Fibroblast of skin of left biceps (primary cell): ENCODE data around the gene USP33.
A peak's percentile ranks its signal among the peaks of the same experiment; 100 is the strongest.
"Not testable (repeated sequence)": the region's sequence is repeated elsewhere in the genome, so short reads cannot be mapped to it uniquely, and the experiment has no call there.

Experiments
- DNase-seq, 2 experiments: peaks; one replicate each; pipeline ENCODE4 v3.0.0-alpha.2; 2013; ENCODE audit warnings: low read depth in 2 of 2

Gene USP33

DNA sequence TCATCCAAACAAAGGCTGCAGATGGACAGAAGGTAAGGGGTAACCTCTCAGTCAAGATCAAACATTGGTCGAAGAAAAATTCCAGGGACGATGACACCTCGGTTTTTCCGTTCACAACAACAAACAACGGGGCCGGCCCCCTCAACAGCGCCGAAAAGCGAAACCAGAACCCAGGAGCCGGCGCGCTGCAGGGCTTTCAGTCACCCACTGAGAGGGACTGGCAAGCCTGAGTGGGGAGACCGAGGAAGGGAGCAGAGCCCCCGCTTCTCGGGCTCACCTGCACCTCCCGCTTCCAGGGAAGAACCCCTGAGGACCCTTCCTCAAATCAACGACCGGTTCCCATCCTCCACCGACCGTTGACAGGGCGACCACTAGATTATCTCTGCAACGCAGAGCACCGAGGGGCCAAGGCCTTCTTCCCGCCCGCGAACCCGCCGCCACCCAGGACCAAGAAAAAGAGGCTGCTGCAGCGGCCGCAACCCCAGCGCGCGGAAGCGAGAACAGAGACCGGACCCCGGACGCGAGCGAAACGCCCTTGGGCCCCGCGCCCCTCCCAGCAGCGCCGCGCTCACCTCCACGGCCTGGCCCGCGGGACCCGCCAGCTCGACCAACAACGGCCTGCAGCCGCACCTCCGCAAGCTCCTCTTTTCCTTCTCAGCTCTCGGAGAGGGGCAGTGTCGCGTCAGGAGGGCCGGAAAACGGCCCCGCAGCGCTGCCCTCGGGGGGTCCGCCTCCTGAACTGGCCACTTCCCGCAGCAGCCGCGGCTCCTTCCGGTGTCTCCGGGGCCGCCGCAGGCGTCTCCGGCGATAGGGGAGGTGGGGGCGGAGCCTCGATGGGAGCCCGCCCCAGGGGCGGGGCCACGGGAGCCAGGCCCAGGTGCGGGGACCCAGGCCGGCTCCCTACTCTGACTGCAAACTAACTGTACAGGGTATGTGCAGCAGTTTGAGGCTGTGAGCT is at the start of gene USP33:
USP33 (minus strand) TSS at position 782 of the 958 bp plus-strand sequence. CDS start 18,155 bp downstream, outside the sequence.
- DNase-seq, result peak in 1 of 2 experiments; percentile 20

DNA sequence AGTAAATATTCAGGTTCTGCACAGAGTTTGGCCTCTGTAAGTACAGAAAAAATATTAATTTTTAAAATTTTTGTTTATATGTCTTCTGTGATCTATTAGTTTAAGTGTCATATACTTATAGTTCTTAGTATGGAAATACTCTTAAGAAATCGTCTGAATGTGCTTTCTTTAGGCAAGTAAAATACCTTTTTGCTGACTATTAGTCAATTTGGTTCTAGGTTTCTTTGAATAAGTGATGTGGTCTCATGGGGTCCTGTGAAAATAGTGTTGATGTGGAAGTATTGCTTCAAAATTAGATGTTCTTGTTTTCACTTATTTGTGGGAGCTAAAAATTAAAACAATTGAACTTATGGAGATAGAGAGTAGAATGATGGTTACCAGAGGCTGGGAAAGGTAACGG is 43.7 kb upstream of the USP33 start:
- no peak for DNase-seq

GRCh38 chr1:77802026-77802425 is 42.4 kb upstream of the USP33 start:
- no peak for DNase-seq

- DNase-seq, result no peak
Measured at GRCh38 chr1:77797991-77798390, 38.3 kb upstream of the USP33 start.

- no peak for DNase-seq
Measured at GRCh38 chr1:77796695-77797405, 37.2 kb upstream of the USP33 start.

- DNase-seq, result no peak
Measured at GRCh38 chr1:77794550-77794949, 34.9 kb upstream of the USP33 start.

DNA sequence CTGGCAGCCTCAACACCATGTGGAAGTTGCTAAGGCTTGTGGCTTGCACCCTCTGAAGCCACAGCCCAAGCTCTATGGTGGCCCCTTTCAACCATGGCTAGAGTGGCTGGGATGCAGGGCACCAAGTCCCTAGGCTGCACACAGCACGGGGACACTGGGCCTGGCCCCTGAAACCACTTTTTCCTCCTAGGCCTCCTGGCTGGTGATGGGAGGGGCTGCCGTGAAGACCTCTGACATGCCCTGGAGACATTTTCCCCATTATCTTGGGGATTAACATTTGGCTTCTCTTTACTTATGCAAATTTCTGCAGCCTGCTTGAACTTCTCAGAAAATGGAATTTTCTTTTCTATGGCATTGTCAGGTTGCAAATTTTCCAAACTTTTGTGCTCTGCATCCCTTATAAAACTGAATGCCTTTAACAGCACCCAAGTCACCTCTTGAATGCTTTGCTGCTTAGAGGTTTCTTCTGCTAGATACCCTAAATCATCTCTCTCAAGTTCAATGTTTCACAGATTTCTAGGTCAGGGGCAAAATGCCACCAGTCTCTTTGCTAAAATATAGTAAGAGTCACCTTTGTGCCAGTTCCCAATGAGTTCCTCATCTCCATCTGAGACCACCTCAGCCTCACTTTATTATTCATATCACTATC is 26.6 kb upstream of the USP33 start:
- not testable (repeated sequence) for DNase-seq

- DNase-seq, result no peak
Measured at GRCh38 chr1:77783141-77783540, 23.5 kb upstream of the USP33 start.

GRCh38 chr1:77781683-77782082 is 22.0 kb upstream of the USP33 start:
- no peak for DNase-seq

GRCh38 chr1:77779529-77780281 is 20.1 kb upstream of the USP33 start, which contains the start of gene MIGA1:
Gene MIGA1 (plus strand): TSS chr1:77779649. CDS start chr1:77783253, 3,604 bp downstream.
- DNase-seq, result peak; percentile 68 to 71

- DNase-seq, result no peak
Measured at GRCh38 chr1:77776007-77776700, 16.5 kb upstream of the USP33 start.

DNA sequence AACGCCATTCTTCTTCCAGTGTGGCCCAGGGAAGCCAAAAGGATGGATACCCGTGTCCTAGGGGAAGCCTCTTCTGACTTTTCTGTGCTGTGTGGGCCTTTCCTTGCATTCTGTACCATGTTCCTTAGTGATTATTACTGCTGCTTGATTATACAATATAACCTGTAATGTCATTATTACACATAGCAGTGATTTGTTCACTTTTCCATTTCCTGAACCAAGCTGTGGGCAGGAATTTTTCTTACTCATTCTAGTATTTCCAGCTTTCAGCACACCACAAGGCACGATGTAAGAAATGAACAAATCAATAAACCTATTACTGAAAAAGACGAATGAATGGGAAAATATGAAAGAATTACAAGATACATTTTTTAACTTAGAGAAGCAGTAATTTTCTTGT is 8.4 kb upstream of the USP33 start:
- DNase-seq, result no peak

- peak in 1 of 2 experiments; percentile 25 for DNase-seq
Measured at GRCh38 chr1:77762072-77762476, 2.4 kb upstream of the USP33 start.

- DNase-seq, result no peak
Measured at GRCh38 chr1:77757603-77758002, 2.0 kb downstream of the USP33 start.

- DNase-seq, result no peak
Measured at GRCh38 chr1:77757066-77757584, 2.5 kb downstream of the USP33 start.

DNA sequence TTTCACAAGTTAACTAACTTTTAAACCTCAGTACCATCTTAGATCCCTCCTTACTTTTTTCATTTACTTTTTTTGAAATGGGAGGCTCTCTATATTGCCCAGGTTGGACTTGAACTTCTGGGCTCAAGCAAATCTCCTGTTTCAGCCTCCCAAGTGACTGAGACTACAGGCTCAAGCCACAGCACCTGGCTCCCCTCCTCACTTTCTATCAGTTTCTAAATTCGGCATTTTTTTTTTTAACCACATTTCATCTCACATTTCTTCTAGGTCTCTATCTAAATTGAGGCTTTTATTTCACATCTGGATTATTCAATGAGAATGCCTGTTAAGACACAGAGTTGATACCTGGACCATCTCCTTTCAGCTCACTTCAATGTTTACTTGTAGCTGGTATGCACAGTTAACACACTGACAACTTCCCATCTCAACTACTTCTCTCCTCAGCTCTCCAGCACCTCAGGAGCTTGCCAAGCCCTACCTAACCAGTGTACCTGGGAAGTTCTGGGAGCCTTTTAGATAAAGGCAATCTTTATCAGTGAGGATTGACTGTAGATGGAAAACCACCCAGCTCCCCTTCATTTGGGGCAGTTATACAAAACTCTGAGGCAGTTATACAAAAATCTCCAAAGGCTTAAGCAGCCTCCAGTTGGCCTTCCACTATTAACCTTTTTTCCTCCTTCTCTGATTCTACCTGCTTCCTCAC is 3.4 kb downstream of the USP33 start:
- DNase-seq, result no peak

DNA sequence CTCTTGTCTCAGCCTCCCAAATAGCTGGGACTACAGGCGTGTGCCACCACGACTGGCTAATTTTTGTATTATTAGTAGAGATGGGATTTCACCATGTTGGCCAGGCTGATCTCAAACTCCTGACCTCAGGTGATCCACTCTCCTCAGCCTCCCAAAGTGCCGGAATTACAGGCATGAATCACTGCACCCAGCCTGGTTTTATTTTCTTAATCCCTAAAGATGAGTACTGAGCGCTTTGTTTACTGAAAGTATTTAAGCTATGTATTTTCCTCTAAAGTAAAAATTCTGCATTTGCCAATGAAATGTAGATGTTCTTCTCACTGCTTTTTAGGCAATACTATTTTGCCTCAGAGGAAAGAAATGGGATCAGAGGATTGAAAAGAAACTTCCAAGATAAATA is 10.2 kb downstream of the USP33 start:
- not testable (repeated sequence) for DNase-seq

- DNase-seq, result no peak
Measured at GRCh38 chr1:77744576-77744975, 15.1 kb downstream of the USP33 start.

GRCh38 chr1:77742011-77742555 is 17.6 kb downstream of the USP33 start:
- no peak for DNase-seq

GRCh38 chr1:77741316-77741715 is 18.3 kb downstream of the USP33 start:
- no peak for DNase-seq
